Measurements from ENCODE around the gene GPRC5B.

GPRC5B gene

DNA sequence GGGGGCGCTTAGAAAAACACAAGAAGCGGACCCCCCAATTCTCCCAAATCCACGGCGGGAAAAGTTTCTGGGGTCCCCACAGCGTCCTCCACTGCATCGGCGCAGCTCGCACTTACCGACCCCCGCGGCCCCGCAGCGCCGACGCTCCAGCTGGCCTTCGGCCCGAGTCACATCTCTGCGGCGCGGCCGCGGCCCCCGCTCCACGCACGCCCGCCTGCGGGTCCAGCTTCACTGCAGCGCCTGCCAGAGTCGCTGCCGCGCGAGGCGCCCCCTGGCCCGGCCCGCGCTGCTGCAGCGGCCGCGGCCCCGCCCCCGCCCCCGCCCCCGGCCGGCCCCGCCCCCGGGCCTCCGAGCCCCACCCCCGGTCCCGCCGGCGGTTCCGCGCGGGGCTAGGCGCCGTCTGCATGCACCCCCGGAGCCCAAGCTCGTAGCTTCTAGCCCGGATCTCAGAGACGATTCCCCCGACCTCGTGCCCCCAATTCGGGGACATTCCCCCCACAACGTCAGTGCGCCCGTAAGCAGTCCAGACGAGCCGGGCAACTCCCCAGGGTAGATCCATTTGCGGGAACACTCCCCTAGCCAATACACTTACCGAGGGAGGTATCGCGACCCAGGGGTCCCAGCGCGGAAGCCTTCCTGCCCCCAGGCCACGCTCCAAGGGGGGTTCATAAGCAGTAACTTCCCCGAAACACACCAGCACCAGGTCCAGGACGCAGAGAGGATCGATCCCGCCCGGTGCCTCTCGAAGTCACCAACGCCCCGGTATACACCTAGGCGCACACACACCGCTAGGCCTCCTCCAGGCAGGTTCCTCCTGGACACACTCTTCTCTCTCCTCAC lies at the start of gene GPRC5B:
TSS of gene GPRC5B (minus strand) at position 238 of the 840 bp plus-strand sequence. CDS start 12,003 bp downstream, outside the sequence.
- peak within 1 kb of the TSS; percentile 33 for H3K4me3 ChIP-seq (ENCODE audit: low read depth, low read length)
- TF ChIP-seq, protein P1, sequence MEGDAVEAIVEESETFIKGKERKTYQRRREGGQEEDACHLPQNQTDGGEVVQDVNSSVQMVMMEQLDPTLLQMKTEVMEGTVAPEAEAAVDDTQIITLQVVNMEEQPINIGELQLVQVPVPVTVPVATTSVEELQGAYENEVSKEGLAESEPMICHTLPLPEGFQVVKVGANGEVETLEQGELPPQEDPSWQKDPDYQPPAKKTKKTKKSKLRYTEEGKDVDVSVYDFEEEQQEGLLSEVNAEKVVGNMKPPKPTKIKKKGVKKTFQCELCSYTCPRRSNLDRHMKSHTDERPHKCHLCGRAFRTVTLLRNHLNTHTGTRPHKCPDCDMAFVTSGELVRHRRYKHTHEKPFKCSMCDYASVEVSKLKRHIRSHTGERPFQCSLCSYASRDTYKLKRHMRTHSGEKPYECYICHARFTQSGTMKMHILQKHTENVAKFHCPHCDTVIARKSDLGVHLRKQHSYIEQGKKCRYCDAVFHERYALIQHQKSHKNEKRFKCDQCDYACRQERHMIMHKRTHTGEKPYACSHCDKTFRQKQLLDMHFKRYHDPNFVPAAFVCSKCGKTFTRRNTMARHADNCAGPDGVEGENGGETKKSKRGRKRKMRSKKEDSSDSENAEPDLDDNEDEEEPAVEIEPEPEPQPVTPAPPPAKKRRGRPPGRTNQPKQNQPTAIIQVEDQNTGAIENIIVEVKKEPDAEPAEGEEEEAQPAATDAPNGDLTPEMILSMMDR (IDR thresholded peaks at IDR 0.05; ENCODE audit: low read depth, low read length, missing control alignments), result peak; percentile 14
- DNase-seq (ENCODE audit: low read depth), result no peak

DNA sequence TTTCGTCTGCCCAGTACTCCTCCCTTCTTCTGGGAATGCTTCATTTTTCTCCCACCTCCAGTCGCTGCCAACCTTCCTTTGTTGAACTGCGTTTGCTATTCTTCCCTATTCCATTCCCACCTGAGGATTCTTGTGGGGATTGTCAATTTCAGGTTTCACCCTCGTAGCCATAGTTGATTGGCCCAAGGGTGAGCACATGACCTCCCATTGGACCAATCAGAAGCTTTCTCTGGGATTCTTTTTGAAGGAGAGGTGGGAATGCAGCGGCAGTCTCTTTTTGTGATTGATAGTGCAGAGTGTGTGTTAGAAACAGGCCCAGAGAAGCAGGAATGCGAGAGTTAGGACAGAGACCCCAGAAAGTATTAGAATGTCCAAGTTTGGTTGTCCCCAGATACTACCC lies 49.1 kb upstream of the GPRC5B start:
- TF ChIP-seq, protein P1 (IDR thresholded peaks at IDR 0.05; ENCODE audit: low read depth, low read length, missing control alignments), result no peak
- DNase-seq (ENCODE audit: low read depth), result no peak
- H3K4me3 ChIP-seq (ENCODE audit: low read depth, low read length), result no peak overlapping the region

DNA sequence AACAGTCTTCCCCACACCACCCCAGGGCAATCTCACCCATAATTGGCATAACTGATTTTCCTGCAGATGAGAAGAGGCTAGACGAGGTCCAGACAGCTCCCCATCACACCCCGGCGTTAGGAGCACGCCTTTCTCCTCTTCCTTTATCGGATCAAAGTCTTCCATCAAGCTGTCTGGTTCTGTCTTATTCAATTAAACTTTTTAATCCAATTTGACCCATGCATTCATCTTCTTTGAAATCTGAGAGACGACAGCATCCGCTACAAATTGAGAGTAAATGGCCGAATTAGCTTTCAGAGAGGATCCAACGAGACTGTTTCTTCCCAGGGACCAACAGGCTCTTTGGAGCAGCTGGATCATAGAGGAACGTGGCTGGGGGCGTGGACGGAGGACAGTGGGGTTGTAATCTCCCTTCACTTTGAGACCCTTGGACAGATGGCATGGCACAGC lies 44.4 kb upstream of the GPRC5B start:
- H3K4me3 ChIP-seq (ENCODE audit: low read depth, low read length), result no peak overlapping the region
- TF ChIP-seq, protein P1 (IDR thresholded peaks at IDR 0.05; ENCODE audit: low read depth, low read length, missing control alignments), result no peak
- no peak for DNase-seq (ENCODE audit: low read depth)

DNA sequence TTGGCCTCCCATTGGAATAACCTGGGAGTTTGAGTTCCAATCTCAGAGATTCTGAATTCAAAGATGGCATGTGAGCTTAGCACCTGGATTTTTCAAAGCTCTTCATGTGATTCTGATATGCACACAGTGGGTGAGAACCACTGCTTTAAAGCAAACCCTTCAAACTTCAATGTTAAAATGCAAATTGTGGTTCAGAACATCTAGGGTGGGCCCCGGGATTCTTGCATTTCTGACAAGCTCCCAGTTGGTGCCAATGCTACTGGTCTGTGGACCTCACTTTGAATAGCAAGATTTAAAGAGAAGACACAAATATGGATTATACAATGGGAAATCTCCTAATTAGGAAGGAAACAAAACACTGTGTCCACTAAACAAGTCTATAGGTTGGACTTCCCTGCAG lies 43.8 kb upstream of the GPRC5B start:
- no peak for DNase-seq (ENCODE audit: low read depth)
- no peak overlapping the region for H3K4me3 ChIP-seq (ENCODE audit: low read depth, low read length)
- TF ChIP-seq, protein P1 (IDR thresholded peaks at IDR 0.05; ENCODE audit: low read depth, low read length, missing control alignments), result no peak

- no peak for DNase-seq (ENCODE audit: low read depth)
- H3K4me3 ChIP-seq (ENCODE audit: low read depth, low read length), result no peak overlapping the region
- TF ChIP-seq, protein P1 (IDR thresholded peaks at IDR 0.05; ENCODE audit: low read depth, low read length, missing control alignments), result no peak
Measured at GRCh38 chr16:19926449-19927390, 42.1 kb upstream of the GPRC5B start.

GRCh38 chr16:19923396-19923795 lies 38.7 kb upstream of the GPRC5B start:
- H3K4me3 ChIP-seq (ENCODE audit: low read depth, low read length), result no peak overlapping the region
- DNase-seq (ENCODE audit: low read depth), result no peak
- TF ChIP-seq, protein P1 (IDR thresholded peaks at IDR 0.05; ENCODE audit: low read depth, low read length, missing control alignments), result no peak
